Measurements from ENCODE around the gene ANO9. TPM values are rescaled to one million over a fixed set of nuclear protein-coding genes. Genes with fewer than 3 reads are reported as not detected.

Gene ANO9
- total and polyA plus RNA-seq, 8 donors: 5.7 to 208 (median 31.6) TPM

DNA sequence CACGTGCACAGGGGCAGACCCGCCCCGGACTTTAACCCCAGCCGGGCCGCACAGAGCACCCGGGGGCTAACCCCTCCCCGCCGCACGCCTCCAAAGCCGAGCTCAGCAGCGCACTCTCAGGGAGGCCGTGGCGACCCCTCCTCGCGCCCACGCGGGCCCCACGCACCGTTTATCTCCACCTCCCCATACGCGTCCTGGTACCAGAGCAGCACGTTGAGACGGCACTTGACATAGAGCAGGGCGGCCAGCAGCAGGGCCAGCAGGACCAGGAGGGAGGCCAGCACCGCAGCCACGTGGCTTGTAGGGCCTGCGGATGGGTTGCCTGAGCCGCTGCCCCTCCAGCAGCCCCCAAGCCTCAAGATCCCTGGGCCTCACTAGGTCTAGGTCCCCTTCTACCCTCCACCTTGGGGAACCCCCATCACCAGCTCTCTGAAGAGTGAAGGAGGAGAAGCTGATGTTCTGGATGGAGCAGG, 34.1 kb downstream of the ANO9 start:
- 69 to 80% (median 74%) methylated on average over 21 to 28 of the region's 28 CpGs for WGBS, 5 donors
- H3K27me3 ChIP-seq: peaks cover 0 to 7% (median 0%) of the 10 kb centered on the region in 3 donors
- H3K4me1 ChIP-seq: peaks cover 16 to 31% (median 23%) of the 10 kb centered on the region in 4 donors
- no peaks in the 10 kb centered on the region for H3K9me3 ChIP-seq
- peak overlapping the region; percentile 54 to 80 (median 60) for H3K27ac ChIP-seq
- H3K36me3 ChIP-seq: peaks cover 0 to 28% (median 12%) of the 10 kb centered on the region in 4 donors
- H3K4me3 ChIP-seq: peak overlapping the region; percentile 6 to 66 (median 38)
- no peak for DNase-seq
- intact Hi-C loops (cut with DNase I; ENCODE audit: low total_unique reads): no loop called here
- no peak for TF ChIP-seq POLR2A (IDR thresholded peaks at IDR 0.05)
- TF ChIP-seq, protein P1, sequence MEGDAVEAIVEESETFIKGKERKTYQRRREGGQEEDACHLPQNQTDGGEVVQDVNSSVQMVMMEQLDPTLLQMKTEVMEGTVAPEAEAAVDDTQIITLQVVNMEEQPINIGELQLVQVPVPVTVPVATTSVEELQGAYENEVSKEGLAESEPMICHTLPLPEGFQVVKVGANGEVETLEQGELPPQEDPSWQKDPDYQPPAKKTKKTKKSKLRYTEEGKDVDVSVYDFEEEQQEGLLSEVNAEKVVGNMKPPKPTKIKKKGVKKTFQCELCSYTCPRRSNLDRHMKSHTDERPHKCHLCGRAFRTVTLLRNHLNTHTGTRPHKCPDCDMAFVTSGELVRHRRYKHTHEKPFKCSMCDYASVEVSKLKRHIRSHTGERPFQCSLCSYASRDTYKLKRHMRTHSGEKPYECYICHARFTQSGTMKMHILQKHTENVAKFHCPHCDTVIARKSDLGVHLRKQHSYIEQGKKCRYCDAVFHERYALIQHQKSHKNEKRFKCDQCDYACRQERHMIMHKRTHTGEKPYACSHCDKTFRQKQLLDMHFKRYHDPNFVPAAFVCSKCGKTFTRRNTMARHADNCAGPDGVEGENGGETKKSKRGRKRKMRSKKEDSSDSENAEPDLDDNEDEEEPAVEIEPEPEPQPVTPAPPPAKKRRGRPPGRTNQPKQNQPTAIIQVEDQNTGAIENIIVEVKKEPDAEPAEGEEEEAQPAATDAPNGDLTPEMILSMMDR (IDR thresholded peaks at IDR 0.05): no peak

DNA sequence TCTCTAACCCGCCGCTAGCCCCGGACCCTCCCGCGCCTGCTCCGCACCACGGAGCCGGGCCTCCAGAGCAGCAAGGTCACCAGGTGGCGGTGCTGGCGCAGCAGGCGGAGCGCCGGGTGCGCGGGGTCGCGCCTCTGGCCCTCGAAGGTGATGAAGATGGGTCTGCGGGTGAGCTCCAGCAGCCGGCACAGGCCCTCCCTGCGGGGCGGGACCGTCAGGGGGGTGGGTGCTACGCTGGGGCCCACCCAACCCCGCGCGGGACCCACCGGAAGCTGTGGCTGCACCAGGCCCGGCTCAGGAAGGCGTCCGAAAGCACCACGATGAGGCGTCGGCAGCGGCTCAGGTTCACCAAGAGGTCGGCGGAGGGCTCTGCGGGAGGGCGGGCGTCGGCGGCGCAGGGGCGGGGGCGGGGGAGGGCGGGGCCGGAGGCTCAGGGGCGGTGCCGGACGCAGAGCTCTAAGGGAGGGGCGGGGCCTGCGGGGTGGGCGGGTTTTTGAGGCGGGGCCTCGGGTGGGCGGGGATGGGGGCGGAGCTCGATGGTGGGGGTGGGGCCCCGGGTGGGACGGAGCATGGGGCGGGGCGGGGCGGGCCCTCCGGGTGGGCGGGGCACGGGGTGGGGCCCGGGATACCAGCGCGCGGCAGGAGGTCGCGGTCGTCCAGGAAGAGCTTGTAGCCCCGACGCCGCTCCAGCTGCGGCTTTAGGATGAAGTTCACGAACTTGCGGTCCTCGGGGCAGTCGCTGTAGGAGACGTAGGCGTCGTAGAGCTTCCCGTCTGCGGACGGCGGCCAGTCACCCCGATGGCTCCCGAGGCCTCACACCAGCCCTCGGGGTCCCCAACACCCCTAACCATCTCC, 34.8 kb downstream of the ANO9 start:
- intact Hi-C loops (cut with DNase I; ENCODE audit: low total_unique reads): no loop called here
- WGBS, 5 donors: 5 to 12% (median 7%) methylated on average over 10 to 89 of the region's 91 CpGs
- H3K27me3 ChIP-seq: peaks cover 0 to 7% (median 0%) of the 10 kb centered on the region in 3 donors

DNA sequence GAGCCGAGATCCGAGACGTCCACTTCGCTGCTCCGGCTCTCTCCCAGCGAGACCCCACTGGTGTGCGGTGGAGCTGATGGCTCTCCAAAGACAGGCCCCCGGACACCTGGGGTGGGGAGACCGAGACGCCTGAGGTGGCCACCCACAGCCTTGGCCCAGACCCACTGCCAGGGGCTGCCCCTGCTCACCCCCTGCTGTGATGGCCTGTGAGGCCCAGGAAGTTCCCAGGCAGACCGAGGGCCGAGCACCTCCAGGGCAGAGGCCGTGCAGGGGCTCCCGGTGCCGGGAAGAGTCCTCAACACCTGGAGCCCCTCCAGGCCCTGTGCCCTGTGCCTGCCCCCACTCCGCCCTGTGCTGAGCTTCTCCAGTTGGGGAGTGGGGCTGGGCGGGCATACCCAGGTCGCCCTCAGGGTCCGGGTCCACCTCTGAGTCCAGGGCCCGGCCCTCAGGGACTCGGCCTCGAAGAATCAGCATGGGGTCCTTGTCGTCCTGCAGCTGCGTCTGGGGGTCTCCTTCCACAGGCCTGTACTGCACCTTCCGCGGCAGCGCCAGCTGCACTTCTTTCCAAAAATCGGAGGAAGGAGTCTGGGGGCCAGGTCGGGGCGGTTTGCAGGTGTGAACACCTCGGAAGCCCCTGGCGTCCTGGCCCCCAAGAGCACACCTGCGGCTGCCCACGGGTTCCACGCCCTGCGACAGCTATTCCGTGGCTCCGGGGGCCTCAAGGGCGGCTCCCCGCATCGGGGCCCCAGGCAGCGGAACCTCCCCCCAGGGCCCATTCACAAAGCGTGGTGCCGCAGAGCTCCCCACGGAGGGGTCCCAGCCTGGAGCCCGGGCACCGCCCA, 35.6 kb downstream of the ANO9 start:
- intact Hi-C loops (cut with DNase I; ENCODE audit: low total_unique reads): no loop called here
- DNase-seq: no peak
- peak overlapping the region; percentile 59 to 80 (median 71) for H3K27ac ChIP-seq
- TF ChIP-seq, protein P1 (IDR thresholded peaks at IDR 0.05): no peak
- TF ChIP-seq EP300 (IDR thresholded peaks at IDR 0.05): no peak
- TF ChIP-seq POLR2AphosphoS5 (IDR thresholded peaks at IDR 0.05): no peak
- no peak for TF ChIP-seq POLR2A (IDR thresholded peaks at IDR 0.05)
- peak overlapping the region; percentile 52 to 66 (median 58) for H3K4me3 ChIP-seq
- no peaks in the 10 kb centered on the region for H3K9me3 ChIP-seq
- H3K36me3 ChIP-seq: peaks cover 0 to 28% (median 12%) of the 10 kb centered on the region in 4 donors
- 50 to 76% (median 68%) methylated on average over 13 to 47 of the region's 47 CpGs for WGBS, 5 donors
- peaks cover 0 to 7% (median 0%) of the 10 kb centered on the region in 3 donors for H3K27me3 ChIP-seq
- peaks cover 16 to 31% (median 22%) of the 10 kb centered on the region in 4 donors for H3K4me1 ChIP-seq

More for the DNA sequence above, 34.8 kb downstream of the ANO9 start:
- peak overlapping the region; percentile 65 to 80 (median 71) for H3K27ac ChIP-seq
- H3K4me1 ChIP-seq: peaks cover 16 to 31% (median 22%) of the 10 kb centered on the region in 4 donors
- no peak for TF ChIP-seq POLR2A (IDR thresholded peaks at IDR 0.05)
- TF ChIP-seq, protein P1 (IDR thresholded peaks at IDR 0.05): peak in 2 of 7 experiments; percentile 11 to 16
- TF ChIP-seq POLR2AphosphoS5 (IDR thresholded peaks at IDR 0.05): peak in 1 of 3 donors; percentile 66
- no peaks in the 10 kb centered on the region for H3K9me3 ChIP-seq
- peak; percentile 78 to 93 for DNase-seq
- H3K36me3 ChIP-seq: peaks cover 0 to 28% (median 12%) of the 10 kb centered on the region in 4 donors
- peak overlapping the region; percentile 52 to 66 (median 58) for H3K4me3 ChIP-seq

Measured in stomach (tissue), 9 donors.